Neural progenitor cell (in vitro differentiated cells): Measurements from ENCODE around the gene ARNT2.

Experiments
- EZH2 ChIP-seq: fragments of 200-600 bp; sonication (generic); IDR thresholded peaks from 2 replicates; pipeline ENCODE4 v1.6.1; 2017; ENCODE audit warnings: antibody characterized with exemption, mild to moderate bottlenecking, moderate library complexity
- EZH2phosphoT487 ChIP-seq: fragments of 200-600 bp; sonication (generic); IDR thresholded peaks from 2 replicates; pipeline ENCODE4 v1.6.1; 2017; ENCODE audit warnings: antibody characterized with exemption

- TF ChIP-seq EZH2 = no peak
- no peak for TF ChIP-seq EZH2phosphoT487
Measured at GRCh38 chr15:80569656-80570055, 165.5 kb downstream of the ARNT2 start.
